GM21717 (cell line): Measurements from ENCODE around the gene SLC15A2.
A peak's percentile ranks its signal among the peaks of the same experiment; 100 is the strongest.

Experiments used
- ATAC-seq: cut with Tn5 transposase; IDR thresholded peaks from one replicate; pipeline ENCODE4 v1.9.1; 2021; ENCODE audit warnings: mild to moderate bottlenecking, moderate library complexity; ENCODE audit not compliant: unreplicated experiment

Gene SLC15A2

DNA sequence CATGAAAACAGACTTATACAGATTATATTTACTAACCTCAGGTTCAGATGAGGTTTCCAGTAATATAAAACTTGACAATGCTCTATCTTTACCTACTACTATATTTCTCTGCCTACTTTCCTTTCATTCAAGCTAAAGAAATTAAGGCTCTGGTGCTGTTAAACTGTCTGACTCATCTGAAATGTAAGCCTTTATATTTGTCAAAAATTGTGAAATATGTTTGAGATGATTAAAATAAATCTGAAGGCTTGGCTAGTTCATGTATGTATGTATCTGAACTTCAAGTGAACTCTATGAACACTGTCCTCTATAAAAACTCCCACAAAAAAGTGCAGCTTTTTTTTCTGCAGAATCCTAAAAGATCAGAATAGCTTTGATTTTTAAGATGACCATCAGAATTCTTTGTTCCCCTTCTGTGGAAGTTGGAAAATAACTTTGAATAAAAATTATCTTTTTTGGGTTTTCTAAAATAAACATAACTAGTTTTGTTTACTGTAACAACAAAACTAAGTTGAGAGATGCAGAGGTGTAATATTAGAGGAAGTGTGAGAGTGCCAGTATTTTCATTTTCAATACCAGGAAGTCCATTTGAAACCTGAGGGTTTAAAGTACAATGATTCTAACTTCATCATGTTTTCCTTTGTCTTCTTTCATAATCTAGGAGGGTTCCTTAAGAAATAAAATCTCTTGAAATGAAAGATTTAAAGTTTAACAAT is 85.7 kb downstream of the SLC15A2 start:
- no peak for ATAC-seq

- no peak for ATAC-seq
Observed at GRCh38 chr3:121980450-121980796, 86.2 kb downstream of the SLC15A2 start.

GRCh38 chr3:121981473-121981872 is 87.3 kb downstream of the SLC15A2 start:
- ATAC-seq: no peak

DNA sequence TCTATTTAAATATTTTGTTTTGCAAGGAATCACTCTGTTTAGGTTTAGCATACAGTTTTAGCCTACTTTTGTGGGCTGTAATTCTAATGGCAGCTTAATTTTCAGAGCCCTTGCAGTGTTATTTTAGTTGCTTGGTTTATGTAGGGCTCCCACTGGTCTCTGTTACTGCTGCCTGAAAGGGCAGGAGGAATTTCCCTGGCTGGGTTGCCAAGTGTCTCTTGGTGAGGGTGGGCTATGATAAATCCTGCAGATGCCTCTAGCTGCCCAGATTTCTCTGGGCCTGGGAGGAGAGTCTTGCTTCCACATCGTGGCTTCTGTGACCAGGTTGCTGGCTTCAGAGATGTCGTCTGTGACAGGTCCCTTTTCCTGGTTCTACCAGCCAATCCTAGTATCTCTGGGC is 91.6 kb downstream of the SLC15A2 start:
- no peak for ATAC-seq

DNA sequence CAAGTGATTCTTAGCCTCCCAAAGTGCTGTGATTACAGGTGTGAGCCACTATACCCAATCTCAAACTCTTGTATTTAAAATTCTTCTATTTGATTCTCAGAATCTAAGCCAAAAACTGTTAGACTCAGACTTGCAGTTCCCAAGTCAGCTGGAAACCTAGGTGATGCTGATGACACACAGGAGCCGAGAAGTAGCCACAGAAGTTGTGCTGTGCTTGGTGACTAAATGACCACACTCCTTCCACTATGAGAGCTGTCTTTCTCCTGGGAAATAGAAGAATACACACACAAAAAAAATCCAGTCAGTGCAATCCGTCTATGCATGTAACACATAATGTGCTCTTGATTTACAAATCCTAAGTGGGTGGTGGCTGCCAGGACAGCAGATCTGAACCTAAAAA is 93.9 kb downstream of the SLC15A2 start:
- ATAC-seq: no peak

- ATAC-seq: no peak
Observed at GRCh38 chr3:121989943-121990342, 95.7 kb downstream of the SLC15A2 start.

- peak; percentile 48 for ATAC-seq
Observed at GRCh38 chr3:121992601-121993560, 98.7 kb downstream of the SLC15A2 start.
